Measurements from ENCODE around the gene KCNIP4.

DNA sequence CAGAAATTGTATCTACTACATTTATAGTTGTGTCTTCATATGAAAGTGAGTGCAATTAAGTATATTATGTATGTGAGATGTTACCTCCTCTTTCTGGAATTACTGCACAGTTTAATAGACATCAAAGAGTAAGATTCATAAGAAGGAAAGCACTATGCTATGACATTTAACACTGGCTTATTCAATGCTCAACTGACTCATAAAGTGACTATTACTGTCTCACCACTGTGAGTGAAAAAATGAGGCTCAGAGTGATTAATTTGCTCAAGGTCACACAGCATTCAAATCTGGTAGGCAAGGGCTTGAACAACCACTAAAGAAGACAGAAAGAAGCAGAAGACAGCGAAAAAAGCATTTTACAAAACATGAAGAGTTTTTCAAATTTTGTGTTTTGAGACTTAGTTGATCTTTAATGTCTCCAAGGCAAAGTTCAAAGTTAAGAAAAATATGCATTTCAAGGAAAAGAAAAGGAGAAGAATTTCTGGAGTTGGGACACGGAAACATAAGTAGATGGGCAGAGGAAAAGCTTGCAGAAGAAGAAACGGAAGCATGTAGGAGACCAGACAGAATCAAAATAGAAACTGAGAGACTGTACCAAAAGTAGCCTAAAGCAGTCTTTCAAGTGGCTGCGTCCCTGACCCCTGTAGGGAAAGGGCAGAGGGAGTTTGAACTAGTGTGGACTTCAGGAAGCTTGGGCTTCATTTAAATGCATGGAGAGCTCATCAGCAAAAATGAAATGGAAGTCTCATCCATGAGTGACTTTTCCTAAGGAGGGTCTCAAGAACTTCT lies 66.3 kb downstream of the KCNIP4 start:
- TF ChIP-seq POLR2AphosphoS5 (IDR thresholded peaks at IDR 0.05) (no peak), CTCF (IDR thresholded peaks at IDR 0.05) (no peak), EP300 (IDR thresholded peaks at IDR 0.05; ENCODE audit: low read depth) (no peak)

Measured in transverse colon (tissue), 4 donors.